ENCODE measurements around the gene ARHGDIG.
A peak's percentile ranks its signal among the peaks of the same experiment; 100 is the strongest.
"Not testable (repeated sequence)": the region's sequence is repeated elsewhere in the genome, so short reads cannot be mapped to it uniquely, and the experiment has no call there.

Gene ARHGDIG

GRCh38 chr16:264440-264951 lies 15.9 kb upstream of the ARHGDIG start:
- DNase-seq: no peak

- DNase-seq: no peak
These were observed 15.3 kb upstream of the ARHGDIG start for GRCh38 chr16:265002-265529.

- no peak for DNase-seq
These were observed 14.7 kb upstream of the ARHGDIG start for GRCh38 chr16:265711-266110.

- no peak for DNase-seq
These were observed 13.9 kb upstream of the ARHGDIG start for GRCh38 chr16:266258-267164.

GRCh38 chr16:267562-267961 lies 12.8 kb upstream of the ARHGDIG start:
- not testable (repeated sequence) for DNase-seq

GRCh38 chr16:268141-269053 lies 12.0 kb upstream of the ARHGDIG start:
- no peak for DNase-seq

GRCh38 chr16:269061-269796 lies 11.2 kb upstream of the ARHGDIG start:
- DNase-seq: no peak

GRCh38 chr16:270381-271255 lies 9.8 kb upstream of the ARHGDIG start:
- DNase-seq: no peak

GRCh38 chr16:272633-273546 lies 7.5 kb upstream of the ARHGDIG start:
- DNase-seq: no peak

GRCh38 chr16:273547-274421 lies 6.6 kb upstream of the ARHGDIG start:
- DNase-seq: no peak

GRCh38 chr16:275041-275641 lies 5.2 kb upstream of the ARHGDIG start:
- peak; percentile 73 for DNase-seq

- no peak for DNase-seq
These were observed 4.6 kb upstream of the ARHGDIG start, which contains the start of gene RGS11 for GRCh38 chr16:275786-276232. RGS11 (minus strand) TSS chr16:275944; CDS start chr16:275911, 33 bp downstream.

GRCh38 chr16:276426-277077 lies 3.8 kb upstream of the ARHGDIG start:
- DNase-seq: peak; percentile 40

GRCh38 chr16:278863-279366 lies 1.5 kb upstream of the ARHGDIG start:
- DNase-seq: no peak

GRCh38 chr16:279531-279930 lies 860 bp upstream of the ARHGDIG start:
- no peak for DNase-seq

GRCh38 chr16:280005-280460 lies 358 bp upstream of the ARHGDIG start:
- DNase-seq: peak; percentile 38

- DNase-seq: peak; percentile 46
These were observed 734 bp downstream of the ARHGDIG start for GRCh38 chr16:280991-281659.

Measured in retina (tissue), 1 donor.